ENCODE results near the gene OTOP1.
"Not testable (repeated sequence)": the region's sequence is repeated elsewhere in the genome, so short reads cannot be mapped to it uniquely, and the experiment has no call there.

The OTOP1 gene

DNA sequence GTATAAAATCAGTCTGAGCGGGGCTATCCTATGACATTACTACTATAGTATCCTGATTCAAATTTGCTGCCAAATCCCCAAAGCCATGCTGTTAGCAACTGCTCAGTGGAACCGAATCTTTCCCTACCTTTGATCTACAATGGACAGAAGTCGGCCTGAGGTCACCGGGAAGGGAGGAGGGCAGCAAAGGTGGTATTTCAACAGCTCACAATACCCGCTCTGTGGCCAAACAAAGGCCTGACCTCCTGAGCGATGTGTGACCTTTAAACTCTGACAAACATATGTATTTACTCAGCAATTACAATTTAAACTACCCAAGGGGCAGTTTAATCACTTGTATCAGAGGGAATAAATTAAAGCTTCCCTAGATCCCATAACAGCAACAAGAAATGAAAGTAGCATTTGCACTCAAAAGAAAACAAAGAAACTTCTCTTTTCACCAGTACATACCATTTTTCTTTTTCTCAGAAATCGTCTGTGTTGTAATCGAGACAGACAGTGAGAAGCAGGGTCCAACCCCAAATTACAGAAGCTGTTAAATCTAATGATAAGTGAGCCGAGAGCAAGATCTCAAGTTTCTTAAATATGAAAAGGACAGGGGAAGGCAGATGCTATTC, 32.9 kb upstream of the OTOP1 start:
- Histone ChIP-seq H3K9ac (ENCODE audit: low read length) (no peak overlapping the region), H2AFZ (ENCODE audit: low read length) (no peak overlapping the region), H4K20me1 (ENCODE audit: insufficient read depth, low read length) (no peaks in the 10 kb centered on the region), H3F3A (ENCODE audit: insufficient read depth, low read length) (no peaks in the 10 kb centered on the region), H3K27me3 (ENCODE audit: insufficient read depth, low read length) (no peaks in the 10 kb centered on the region), H3K4me2 (ENCODE audit: low read length) (no peak overlapping the region), H3K9me2 (ENCODE audit: low read depth, low read length) (no peaks in the 10 kb centered on the region), H3K4me1 (ENCODE audit: insufficient read depth, low read length, severe bottlenecking) (peaks cover 4% of the 10 kb centered on the region), H3K79me2 (ENCODE audit: insufficient read depth, low read length) (no peaks in the 10 kb centered on the region), H3K4me3 (ENCODE audit: low read depth, low read length, poor library complexity, severe bottlenecking) (no peak overlapping the region), H3K36me3 (ENCODE audit: insufficient read depth, low read length) (no peaks in the 10 kb centered on the region), H3K9me3 (ENCODE audit: low read length) (no peaks in the 10 kb centered on the region), H3K27ac (ENCODE audit: low read depth, low read length, poor library complexity, severe bottlenecking) (no peak overlapping the region)
- TF ChIP-seq, protein P1, sequence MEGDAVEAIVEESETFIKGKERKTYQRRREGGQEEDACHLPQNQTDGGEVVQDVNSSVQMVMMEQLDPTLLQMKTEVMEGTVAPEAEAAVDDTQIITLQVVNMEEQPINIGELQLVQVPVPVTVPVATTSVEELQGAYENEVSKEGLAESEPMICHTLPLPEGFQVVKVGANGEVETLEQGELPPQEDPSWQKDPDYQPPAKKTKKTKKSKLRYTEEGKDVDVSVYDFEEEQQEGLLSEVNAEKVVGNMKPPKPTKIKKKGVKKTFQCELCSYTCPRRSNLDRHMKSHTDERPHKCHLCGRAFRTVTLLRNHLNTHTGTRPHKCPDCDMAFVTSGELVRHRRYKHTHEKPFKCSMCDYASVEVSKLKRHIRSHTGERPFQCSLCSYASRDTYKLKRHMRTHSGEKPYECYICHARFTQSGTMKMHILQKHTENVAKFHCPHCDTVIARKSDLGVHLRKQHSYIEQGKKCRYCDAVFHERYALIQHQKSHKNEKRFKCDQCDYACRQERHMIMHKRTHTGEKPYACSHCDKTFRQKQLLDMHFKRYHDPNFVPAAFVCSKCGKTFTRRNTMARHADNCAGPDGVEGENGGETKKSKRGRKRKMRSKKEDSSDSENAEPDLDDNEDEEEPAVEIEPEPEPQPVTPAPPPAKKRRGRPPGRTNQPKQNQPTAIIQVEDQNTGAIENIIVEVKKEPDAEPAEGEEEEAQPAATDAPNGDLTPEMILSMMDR (IDR thresholded peaks at IDR 0.05; ENCODE audit: low read length) = no peak
- no peak for TF ChIP-seq EZH2 (IDR thresholded peaks at IDR 0.05; ENCODE audit: borderline replicate concordance, low read length)

DNA sequence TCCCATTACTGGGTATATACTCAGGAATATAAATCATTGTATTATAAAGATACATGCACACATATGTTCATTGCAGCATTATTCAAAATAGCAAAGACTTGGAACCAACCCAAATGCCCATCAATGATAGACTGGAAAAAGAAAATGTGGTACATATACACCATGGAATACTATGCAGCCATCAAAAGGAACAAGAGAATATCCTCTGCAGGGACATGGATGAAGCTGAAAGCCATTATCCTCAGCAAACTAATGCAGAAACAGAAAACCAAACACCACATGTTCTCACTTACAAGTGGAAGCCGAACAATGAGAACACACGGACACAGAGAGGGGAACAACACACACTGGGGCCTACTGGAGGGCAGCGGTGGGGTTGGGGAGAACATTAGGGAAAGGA, 31.0 kb upstream of the OTOP1 start:
- not testable (repeated sequence) for H3K4me3 ChIP-seq (ENCODE audit: low read depth, low read length, poor library complexity, severe bottlenecking); H3K9ac ChIP-seq (ENCODE audit: low read length); H3K9me2 ChIP-seq (ENCODE audit: low read depth, low read length); H3K36me3 ChIP-seq (ENCODE audit: insufficient read depth, low read length); H3K4me2 ChIP-seq (ENCODE audit: low read length); H3K4me1 ChIP-seq (ENCODE audit: insufficient read depth, low read length, severe bottlenecking); H4K20me1 ChIP-seq (ENCODE audit: insufficient read depth, low read length); H3K79me2 ChIP-seq (ENCODE audit: insufficient read depth, low read length); H3F3A ChIP-seq (ENCODE audit: insufficient read depth, low read length); H3K27ac ChIP-seq (ENCODE audit: low read depth, low read length, poor library complexity, severe bottlenecking); H2AFZ ChIP-seq (ENCODE audit: low read length); H3K27me3 ChIP-seq (ENCODE audit: insufficient read depth, low read length); H3K9me3 ChIP-seq (ENCODE audit: low read length)

DNA sequence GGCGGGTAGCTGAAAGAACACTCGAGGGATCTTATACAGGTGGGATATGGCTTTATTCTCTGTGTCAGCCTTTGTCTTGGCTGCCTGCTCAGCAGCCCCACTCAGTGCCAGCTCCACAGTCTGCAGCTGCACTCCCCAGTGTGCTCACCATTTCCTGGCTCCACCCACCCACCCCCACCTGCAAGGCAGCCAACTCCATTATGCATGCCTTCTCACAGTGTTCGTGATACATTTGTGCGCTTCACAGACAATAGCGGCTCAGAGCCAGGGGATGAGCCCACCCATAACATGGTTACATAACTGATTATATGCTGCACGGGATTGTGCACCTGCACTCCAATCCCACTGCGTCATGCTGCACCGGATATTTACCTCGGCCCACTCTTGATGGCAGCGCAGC, 30.1 kb upstream of the OTOP1 start:
- H4K20me1 ChIP-seq (ENCODE audit: insufficient read depth, low read length) = no peaks in the 10 kb centered on the region
- no peaks in the 10 kb centered on the region for H3K79me2 ChIP-seq (ENCODE audit: insufficient read depth, low read length)
- no peak overlapping the region for H3K9ac ChIP-seq (ENCODE audit: low read length)
- no peak overlapping the region for H3K27ac ChIP-seq (ENCODE audit: low read depth, low read length, poor library complexity, severe bottlenecking)
- H3K36me3 ChIP-seq (ENCODE audit: insufficient read depth, low read length) = no peaks in the 10 kb centered on the region
- H3F3A ChIP-seq (ENCODE audit: insufficient read depth, low read length) = no peaks in the 10 kb centered on the region
- H2AFZ ChIP-seq (ENCODE audit: low read length) = no peak overlapping the region
- TF ChIP-seq, protein P1 (IDR thresholded peaks at IDR 0.05; ENCODE audit: low read length) = no peak
- TF ChIP-seq EZH2 (IDR thresholded peaks at IDR 0.05; ENCODE audit: borderline replicate concordance, low read length) = no peak
- H3K27me3 ChIP-seq (ENCODE audit: insufficient read depth, low read length) = no peaks in the 10 kb centered on the region
- no peak overlapping the region for H3K4me3 ChIP-seq (ENCODE audit: low read depth, low read length, poor library complexity, severe bottlenecking)
- peaks cover 4% of the 10 kb centered on the region for H3K4me1 ChIP-seq (ENCODE audit: insufficient read depth, low read length, severe bottlenecking)
- no peaks in the 10 kb centered on the region for H3K9me2 ChIP-seq (ENCODE audit: low read depth, low read length)
- H3K4me2 ChIP-seq (ENCODE audit: low read length) = no peak overlapping the region
- H3K9me3 ChIP-seq (ENCODE audit: low read length) = no peaks in the 10 kb centered on the region

DNA sequence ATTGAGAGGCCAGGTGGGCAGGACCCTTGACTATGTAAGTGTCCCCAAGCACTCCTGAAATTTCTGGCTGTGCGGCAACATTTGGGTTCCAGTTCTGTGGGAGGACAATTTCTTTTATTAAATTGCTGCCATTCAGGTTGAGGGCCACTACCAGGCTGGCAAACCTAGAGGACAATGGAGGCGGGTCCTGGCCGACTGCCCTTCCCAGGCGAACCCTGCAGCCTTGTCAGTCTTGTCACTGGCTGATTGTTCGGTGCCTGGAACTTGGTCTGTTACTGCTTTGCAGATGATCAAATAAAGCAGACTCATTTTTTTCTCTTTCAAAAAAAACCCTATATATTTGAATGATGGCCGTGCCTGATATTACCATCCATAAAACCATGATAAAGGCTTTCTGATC, 27.9 kb upstream of the OTOP1 start:
- H3K4me2 ChIP-seq (ENCODE audit: low read length) = no peak overlapping the region
- H3K79me2 ChIP-seq (ENCODE audit: insufficient read depth, low read length) = no peaks in the 10 kb centered on the region
- no peaks in the 10 kb centered on the region for H3K27me3 ChIP-seq (ENCODE audit: insufficient read depth, low read length)
- H3K9me3 ChIP-seq (ENCODE audit: low read length) = no peaks in the 10 kb centered on the region
- H3K36me3 ChIP-seq (ENCODE audit: insufficient read depth, low read length) = no peaks in the 10 kb centered on the region
- no peak overlapping the region for H3K9ac ChIP-seq (ENCODE audit: low read length)
- no peak overlapping the region for H2AFZ ChIP-seq (ENCODE audit: low read length)
- H3K27ac ChIP-seq (ENCODE audit: low read depth, low read length, poor library complexity, severe bottlenecking) = no peak overlapping the region
- H3K4me3 ChIP-seq (ENCODE audit: low read depth, low read length, poor library complexity, severe bottlenecking) = no peak overlapping the region
- H3F3A ChIP-seq (ENCODE audit: insufficient read depth, low read length) = no peaks in the 10 kb centered on the region
- no peaks in the 10 kb centered on the region for H3K9me2 ChIP-seq (ENCODE audit: low read depth, low read length)
- no peaks in the 10 kb centered on the region for H4K20me1 ChIP-seq (ENCODE audit: insufficient read depth, low read length)
- peaks cover under 1% of the 10 kb centered on the region for H3K4me1 ChIP-seq (ENCODE audit: insufficient read depth, low read length, severe bottlenecking)
- no peak for TF ChIP-seq EZH2 (IDR thresholded peaks at IDR 0.05; ENCODE audit: borderline replicate concordance, low read length)
- TF ChIP-seq, protein P1 (IDR thresholded peaks at IDR 0.05; ENCODE audit: low read length) = no peak

Measured in OCI-LY1 (cell line).